Mucosa of descending colon (tissue), 3 donors: Measurements from ENCODE around the gene PTPRN2. TPM values are rescaled to one million over a fixed set of nuclear protein-coding genes. Genes with fewer than 3 reads are reported as not detected.

Experiments
- ATAC-seq: fragments of 200-7000 bp; cut with Tn5 transposase; one replicate; pipeline ENCODE4 v1.9.1; 2020; ENCODE audit warnings: mild to moderate bottlenecking, moderate library complexity
- DNase-seq, 3 donors: peaks; one replicate each; pipeline ENCODE4 v3.0.0-alpha.2; 2020
- H3K36me3 ChIP-seq: fragments of 200-600 bp; one replicate; pipeline ENCODE4 v1.8.0; 2021; ENCODE audit warnings: low read depth, mild to moderate bottlenecking
- H3K4me1 ChIP-seq: fragments of 200-600 bp; one replicate; pipeline ENCODE4 v1.8.0; 2021; ENCODE audit warnings: low read depth, mild to moderate bottlenecking
- H3K4me3 ChIP-seq: fragments of 200-600 bp; one replicate; pipeline ENCODE4 v1.8.0; 2021; ENCODE audit warnings: mild to moderate bottlenecking
- H3K9me3 ChIP-seq: fragments of 200-600 bp; one replicate; pipeline ENCODE4 v1.8.0; 2021; ENCODE audit warnings: mild to moderate bottlenecking
- CTCF ChIP-seq: fragments of 200-600 bp; IDR thresholded peaks from one replicate; pipeline ENCODE4 v1.8.0; 2022; ENCODE audit warnings: antibody characterized with exemption, mild to moderate bottlenecking
- intact Hi-C, 2 donors: fragments of 100-400 bp; cut with DNase I in 1 of 2; cut with micrococcal nuclease in 1 of 2; formaldehyde crosslinking; loops; one replicate each; pipeline versions ENCODE4 v1.11.0 to v1.11.1; 2022; cut with DNase I, micrococcal nuclease
- total RNA-seq, 3 donors: library from RNA; stranded (reverse); fragmentation: NEBNext Ultra II Directional in 2 of 3; extraction: Animal tissue kit (Norgen Biotek cat#: 25700) in 2 of 3; gene quantifications; one replicate each; pipeline versions ENCODE4 v1.2.1 to v1.2.4, GENCODE V29; 2021 to 2023
- donor health status: DM: no; HTN: no; CAD: no; lungs with moderate emphysema.
- donor health status: DM: no; HTN: no; CAD: no.
- donor health status: DM: no; HTN: yes; CAD: no.

Gene PTPRN2
- total RNA-seq, 3 donors from 2014 or later = 12.5 to 28.0 (median 26.2) TPM

DNA sequence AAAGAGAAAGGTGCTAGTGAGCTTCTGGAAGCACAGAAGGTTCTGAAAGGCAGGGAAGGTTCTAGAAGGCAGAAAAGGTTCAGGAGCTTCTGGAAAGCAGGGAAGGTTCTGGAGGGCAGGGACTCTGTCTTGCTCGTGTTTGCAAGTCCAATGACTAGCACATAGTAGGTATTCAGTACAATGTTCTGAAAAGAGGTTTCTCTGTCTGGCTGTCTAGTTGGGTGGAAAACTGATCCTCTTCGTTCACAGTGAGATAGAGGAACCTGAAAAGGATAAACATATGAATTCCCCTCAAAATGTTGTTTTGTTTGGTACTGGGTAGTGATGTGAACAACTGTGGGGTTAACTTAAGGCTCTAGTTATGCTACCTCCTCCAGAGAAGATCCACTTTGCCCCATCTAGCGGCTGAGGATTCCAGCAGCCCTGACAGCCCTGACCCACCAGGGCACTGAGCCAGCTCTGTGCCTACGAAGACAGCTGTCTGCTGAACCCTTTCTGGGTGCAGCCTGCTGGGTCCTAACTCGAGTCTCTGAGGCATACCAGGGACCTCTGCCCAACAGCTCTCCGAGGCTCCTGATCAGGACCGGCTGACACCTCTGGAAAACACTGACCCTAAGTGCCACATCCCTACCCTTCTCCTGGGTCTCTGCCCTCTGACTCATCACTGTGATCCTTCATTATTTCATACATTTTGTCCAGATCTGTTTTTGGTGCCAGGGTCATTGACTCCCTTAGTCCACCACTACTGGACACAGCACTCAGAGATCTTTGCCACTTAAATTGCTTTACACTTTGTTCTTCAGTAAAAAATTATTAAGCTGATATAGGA is 15.4 kb downstream of the PTPRN2 start:
- Histone ChIP-seq H3K36me3 (no peaks in the 10 kb centered on the region), H3K4me3 (no peak overlapping the region), H3K4me1 (no peaks in the 10 kb centered on the region), H3K9me3 (no peaks in the 10 kb centered on the region)
- intact Hi-C loops = no loop called here
- no peak for TF ChIP-seq CTCF
- ATAC-seq = peak; percentile 71
- peak in 2 of 3 donors; percentile 37 to 46 for DNase-seq

DNA sequence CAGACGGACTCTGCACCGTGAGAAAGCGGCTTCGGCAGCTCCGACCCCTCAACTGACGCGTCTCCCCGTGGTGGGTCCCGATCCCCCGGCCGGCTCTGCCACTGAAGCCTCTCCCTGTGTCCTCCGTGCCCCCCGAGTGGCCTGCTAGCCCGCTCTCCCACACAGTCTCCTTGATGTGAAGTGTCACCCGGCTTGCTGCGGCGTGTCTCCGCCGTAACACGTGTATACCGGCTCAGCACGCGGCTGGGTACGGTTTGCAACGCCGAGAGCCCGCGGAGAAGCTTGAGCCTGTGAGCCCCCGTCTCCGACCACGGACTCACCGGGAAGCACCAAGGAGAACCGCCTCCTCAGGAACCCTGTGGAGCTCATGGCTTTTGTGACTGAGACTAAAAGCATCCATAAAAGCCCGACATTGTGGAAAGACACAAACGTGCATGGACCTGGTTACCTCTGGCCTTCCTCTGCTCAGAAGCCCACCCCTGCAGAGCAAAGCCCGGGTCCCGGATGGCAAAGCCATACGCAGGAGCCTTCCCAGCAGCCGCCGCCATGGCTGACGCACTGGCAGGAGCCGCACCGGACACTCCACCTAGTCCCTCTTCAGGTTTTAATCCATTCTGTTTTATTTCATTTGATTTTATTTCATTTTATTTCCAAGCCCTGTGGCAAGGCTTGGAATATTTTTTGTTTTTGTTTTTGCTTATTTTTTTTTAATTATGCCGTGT is 17.0 kb downstream of the PTPRN2 start:
- DNase-seq (no peak), ATAC-seq (no peak)

GRCh38 chr7:158569858-158570323 is 17.7 kb downstream of the PTPRN2 start:
- Histone ChIP-seq H3K9me3 (no peaks in the 10 kb centered on the region), H3K4me1 (no peaks in the 10 kb centered on the region), H3K4me3 (no peak overlapping the region), H3K36me3 (no peaks in the 10 kb centered on the region)
- ATAC-seq (peak; percentile 47), DNase-seq (no peak)
- TF ChIP-seq CTCF = no peak
- intact Hi-C loops = no loop called here

More for the DNA sequence above, 17.0 kb downstream of the PTPRN2 start:
- H3K9me3 ChIP-seq = no peaks in the 10 kb centered on the region
- H3K4me3 ChIP-seq = no peak overlapping the region
- intact Hi-C loops = no loop called here
- H3K36me3 ChIP-seq = no peaks in the 10 kb centered on the region
- no peak for TF ChIP-seq CTCF
- no peaks in the 10 kb centered on the region for H3K4me1 ChIP-seq

- H3K4me3 ChIP-seq = no peak overlapping the region
- H3K4me1 ChIP-seq = no peaks in the 10 kb centered on the region
- TF ChIP-seq CTCF = no peak
- ATAC-seq (no peak), DNase-seq (no peak)
- H3K36me3 ChIP-seq = no peaks in the 10 kb centered on the region
- no peaks in the 10 kb centered on the region for H3K9me3 ChIP-seq
- intact Hi-C loops = no loop called here
Observed at GRCh38 chr7:158568974-158569857, 18.4 kb downstream of the PTPRN2 start.

DNA sequence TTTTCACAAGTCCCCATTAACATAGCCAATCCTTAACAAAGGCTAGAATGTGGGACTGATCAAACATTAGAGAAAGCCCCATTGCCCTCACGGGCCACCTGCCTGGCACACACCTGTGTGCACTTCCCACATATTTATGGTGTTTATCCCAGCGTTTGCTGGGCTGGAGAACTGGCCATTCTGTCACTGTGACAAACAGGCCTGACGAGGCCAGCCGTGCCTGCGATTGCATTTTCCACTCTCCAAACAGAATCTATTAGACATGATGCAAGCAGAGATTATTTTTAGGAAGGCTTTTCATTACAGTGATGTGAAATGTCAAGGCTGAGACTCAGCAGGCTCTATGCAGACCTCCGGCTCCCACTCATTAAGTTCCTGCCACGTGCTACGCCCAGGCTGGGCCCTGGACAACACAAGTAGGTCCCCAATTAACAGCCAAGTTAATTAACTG is 20.4 kb downstream of the PTPRN2 start:
- H3K4me1 ChIP-seq = no peaks in the 10 kb centered on the region
- ATAC-seq (peak; percentile 70), DNase-seq (no peak)
- no peaks in the 10 kb centered on the region for H3K36me3 ChIP-seq
- intact Hi-C loops = no loop called here
- no peak overlapping the region for H3K4me3 ChIP-seq
- no peaks in the 10 kb centered on the region for H3K9me3 ChIP-seq
- no peak for TF ChIP-seq CTCF
